K562 (cell line): ENCODE results near the gene MYO3B.

Experiments used
- AFF1 ChIP-seq, 2 experiments: fragments of 450-650 bp; IDR thresholded peaks; 2 replicates each; pipeline ENCODE4 v1.6.1; 2018; ENCODE audit warnings: mild to moderate bottlenecking in 2 of 2, low read depth in 1 of 2; ENCODE audit not compliant: partially characterized antibody in 2 of 2
- CHD1 ChIP-seq: fragments of 200-600 bp; sonication (generic); IDR thresholded peaks from one replicate; pipeline ENCODE4 v1.6.1; 2012; ENCODE audit warnings: mild to moderate bottlenecking, moderate library complexity, low read length, inconsistent platforms
- HDGF ChIP-seq: fragments of 450-650 bp; IDR thresholded peaks from 2 replicates; pipeline ENCODE4 v1.6.1; 2016
- MAZ ChIP-seq, 2 experiments: fragments of 450-650 bp in 1 of 2; sonication (generic) in 1 of 2; formaldehyde crosslinking; IDR thresholded peaks in 1 of 2; conservative IDR thresholded peaks in 1 of 2; 2 replicates each; pipeline versions ENCODE4 v1.4.0 to v1.5.0; 2020; ENCODE audit warnings: mild to moderate bottlenecking in 1 of 2, missing genetic modification reagents in 1 of 2
- PHB2 ChIP-seq: fragments of 450-650 bp; IDR thresholded peaks from 2 replicates; pipeline ENCODE4 v1.6.1; 2017; ENCODE audit warnings: low read depth
- POLR2AphosphoS5 ChIP-seq: IDR thresholded peaks from 2 replicates; pipeline ENCODE4 v1.6.1; 2011; ENCODE audit warnings: mild to moderate bottlenecking, low read depth, low read length, moderate library complexity; ENCODE audit not compliant: control insufficient read depth, insufficient read depth
- SRSF1 ChIP-seq: fragments of 200-400 bp; formaldehyde crosslinking; IDR thresholded peaks from 2 replicates; pipeline ENCODE4 v1.6.1; 2017; ENCODE audit warnings: mild to moderate bottlenecking, low read depth, low read length, moderate library complexity
- TEAD1 ChIP-seq, 2 experiments: fragments of 450-650 bp in 1 of 2; sonication (generic) in 1 of 2; formaldehyde crosslinking; IDR thresholded peaks; 2 replicates each; pipeline versions ENCODE4 v1.4.0 to v1.8.0; 2020 to 2022; ENCODE audit warnings: mild to moderate bottlenecking in 2 of 2, missing genetic modification reagents in 1 of 2
- ZBTB33 ChIP-seq: sonication (generic); formaldehyde crosslinking; IDR thresholded peaks from 2 replicates; pipeline ENCODE4 v1.8.1; 2023; ENCODE audit warnings: mild to moderate bottlenecking, missing genetic modification reagents
- ZFP36 ChIP-seq: fragments of 150-350 bp; IDR thresholded peaks from 2 replicates; pipeline ENCODE4 v1.6.1; 2018; ENCODE audit warnings: low read length, low read depth; ENCODE audit not compliant: partially characterized antibody
- ZNF644 ChIP-seq: fragments of 200-800 bp; sonication (Bioruptor generic); IDR thresholded peaks from 2 replicates; pipeline ENCODE4 v1.6.1; 2016; ENCODE audit warnings: low read depth, missing genetic modification characterization, missing compliant biosample characterization

DNA sequence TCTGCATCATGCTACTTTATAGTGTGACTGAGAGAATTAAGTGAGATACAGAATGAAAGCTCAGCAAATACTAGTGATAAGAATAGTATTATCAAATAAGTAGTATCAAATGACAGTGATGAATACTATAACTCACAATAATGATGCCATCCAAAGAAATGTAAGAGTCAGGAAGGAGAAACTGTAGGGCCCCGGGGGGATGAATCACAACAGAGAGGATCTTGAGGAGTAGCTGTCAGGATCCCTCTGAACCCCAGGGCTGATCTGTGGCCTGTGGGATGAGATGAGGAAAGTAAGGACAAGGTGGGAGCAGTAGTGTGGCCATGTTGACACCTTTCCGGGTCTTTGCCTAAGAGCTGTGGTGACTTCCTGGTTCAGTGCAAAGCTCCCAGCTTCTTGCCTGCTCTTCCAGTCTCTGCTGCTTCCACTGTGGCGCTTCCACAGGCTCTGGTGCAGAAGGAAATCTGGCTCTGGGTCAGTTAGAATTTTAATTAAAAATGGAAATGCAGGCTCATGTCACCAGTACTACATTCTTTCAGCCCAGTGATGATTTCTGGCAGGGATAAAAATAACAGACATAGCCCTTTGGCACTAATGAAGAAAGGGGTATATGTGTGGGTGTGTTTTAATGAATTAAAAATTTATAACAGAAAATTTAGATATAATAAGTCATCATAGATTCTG is 166.9 kb downstream of the MYO3B start:
- TF ChIP-seq HDGF (no peak), SRSF1 (no peak), TEAD1 (CRISPR knock-in tag; IDR thresholded peaks at IDR 0.05) (peak in 1 of 2 experiments; percentile 79; a peak in 2 of 4 replicates), CHD1 (no peak), AFF1 (IDR thresholded peaks at IDR 0.05; ENCODE audit: low read depth in 1 of 2, partially characterized antibody in 2 of 2) (no peak), ZBTB33 (CRISPR knock-in tag) (no peak), MAZ (CRISPR knock-in tag; conservative IDR thresholded peaks at IDR 0.05 in 1 of 2, IDR thresholded peaks at IDR 0.05 in 1 of 2) (no peak), ZNF644 (tag) (peak; percentile 65; the same call in 1 of the 2 replicates), PHB2 (no peak), POLR2AphosphoS5 (no peak), ZFP36 (no peak)
